ENCODE measurements around the gene SLC25A41.
"Not testable (repeated sequence)": the region's sequence is repeated elsewhere in the genome, so short reads cannot be mapped to it uniquely, and the experiment has no call there.

SLC25A41 gene

GRCh38 chr19:6402837-6403608 lies 30.5 kb downstream of the SLC25A41 start:
- no peak for DNase-seq (ENCODE audit: extremely low spot score)
- ChIA-PET CTCF (no interaction called here), POLR2A (interaction anchor here (1.2 to 2.3 kb wide), 3 partner anchors 10 to 31 kb away, joined by 4 to 8 read pairs (median 6); partner anchors contain the start of genes ALKBH7, GTF2F1 and KHSRP)
- TF ChIP-seq CTBP1 (IDR thresholded peaks at IDR 0.05; ENCODE audit: borderline replicate concordance) (no peak), LEF1 (IDR thresholded peaks at IDR 0.05; ENCODE audit: borderline replicate concordance) (no peak), FOXK2 (IDR thresholded peaks at IDR 0.05) (no peak), SP1 (IDR thresholded peaks at IDR 0.05) (no peak), ZNF384 (IDR thresholded peaks at IDR 0.05) (no peak), PKNOX1 (IDR thresholded peaks at IDR 0.05) (no peak), ELF4 (IDR thresholded peaks at IDR 0.05) (no peak), NFRKB (IDR thresholded peaks at IDR 0.05) (no peak), HDGF (IDR thresholded peaks at IDR 0.05; ENCODE audit: borderline replicate concordance) (no peak), FOXM1 (IDR thresholded peaks at IDR 0.05; ENCODE audit: borderline replicate concordance) (no peak), TARDBP (IDR thresholded peaks at IDR 0.05) (no peak)

- POLR2A ChIA-PET = interaction anchor here (2.3 kb wide), 1 partner anchor 9 kb away, joined by 8 read pairs; the partner anchor contains the start of gene GTF2F1
- CTCF ChIA-PET = no interaction called here
Measured at GRCh38 chr19:6402058-6402457, 31.5 kb downstream of the SLC25A41 start.

GRCh38 chr19:6400062-6400944 lies 33.3 kb downstream of the SLC25A41 start:
- POLR2A ChIA-PET = interaction anchor here (1.3 kb wide), 1 partner anchor 39 kb away, joined by 3 read pairs; the partner anchor contains the start of gene CLPP

More at GRCh38 chr19:6402058-6402457, 31.5 kb downstream of the SLC25A41 start:
- TF ChIP-seq FOXK2 (IDR thresholded peaks at IDR 0.05) = no peak
- no peak for TF ChIP-seq ARNT (IDR thresholded peaks at IDR 0.05)
- TF ChIP-seq LEF1 (IDR thresholded peaks at IDR 0.05; ENCODE audit: borderline replicate concordance) = no peak
- no peak for TF ChIP-seq SP1 (IDR thresholded peaks at IDR 0.05)
- TF ChIP-seq PKNOX1 (IDR thresholded peaks at IDR 0.05) = no peak
- no peak for TF ChIP-seq L3MBTL2 (conservative IDR thresholded peaks at IDR 0.05)
- no peak for TF ChIP-seq NFRKB (IDR thresholded peaks at IDR 0.05)
- no peak for TF ChIP-seq HDGF (IDR thresholded peaks at IDR 0.05; ENCODE audit: borderline replicate concordance)
- no peak for TF ChIP-seq TARDBP (IDR thresholded peaks at IDR 0.05)
- no peak for TF ChIP-seq CTBP1 (IDR thresholded peaks at IDR 0.05; ENCODE audit: borderline replicate concordance)
- no peak for TF ChIP-seq BHLHE40 (IDR thresholded peaks at IDR 0.05; ENCODE audit: borderline replicate concordance)
- no peak for TF ChIP-seq FOXA1 (IDR thresholded peaks at IDR 0.05)
- TF ChIP-seq FOXM1 (IDR thresholded peaks at IDR 0.05; ENCODE audit: borderline replicate concordance) = no peak
- no peak for TF ChIP-seq ELF4 (IDR thresholded peaks at IDR 0.05)
- TF ChIP-seq SUZ12 (IDR thresholded peaks at IDR 0.05) = no peak
- no peak for TF ChIP-seq ZNF384 (IDR thresholded peaks at IDR 0.05)
- DNase-seq (ENCODE audit: extremely low spot score) = no peak

GRCh38 chr19:6396305-6396704 lies 37.3 kb downstream of the SLC25A41 start:
- TF ChIP-seq HDGF (IDR thresholded peaks at IDR 0.05; ENCODE audit: borderline replicate concordance) = no peak
- no peak for TF ChIP-seq PKNOX1 (IDR thresholded peaks at IDR 0.05)
- no peak for TF ChIP-seq BHLHE40 (IDR thresholded peaks at IDR 0.05; ENCODE audit: borderline replicate concordance)
- TF ChIP-seq SP1 (IDR thresholded peaks at IDR 0.05) = no peak
- no peak for TF ChIP-seq TARDBP (IDR thresholded peaks at IDR 0.05)
- TF ChIP-seq ZNF384 (IDR thresholded peaks at IDR 0.05) = no peak
- no peak for TF ChIP-seq NFRKB (IDR thresholded peaks at IDR 0.05)
- ChIA-PET POLR2A (no interaction called here), CTCF (no interaction called here)
- no peak for DNase-seq (ENCODE audit: extremely low spot score)

More at GRCh38 chr19:6400062-6400944, 33.3 kb downstream of the SLC25A41 start:
- DNase-seq (ENCODE audit: extremely low spot score); CTCF ChIA-PET: not testable (repeated sequence)

- ChIA-PET POLR2A (interaction anchor here (3.2 kb wide), 1 partner anchor 21 kb away, joined by 20 read pairs; the partner anchor contains the start of gene ALKBH7), CTCF (no interaction called here)
- TF ChIP-seq L3MBTL2 (conservative IDR thresholded peaks at IDR 0.05) = no peak
- no peak for TF ChIP-seq ELF4 (IDR thresholded peaks at IDR 0.05)
- TF ChIP-seq TARDBP (IDR thresholded peaks at IDR 0.05) = no peak
- TF ChIP-seq SP1 (IDR thresholded peaks at IDR 0.05) = no peak
- TF ChIP-seq FOXA1 (IDR thresholded peaks at IDR 0.05) = no peak
- TF ChIP-seq HDGF (IDR thresholded peaks at IDR 0.05; ENCODE audit: borderline replicate concordance) = no peak
- no peak for TF ChIP-seq FOXM1 (IDR thresholded peaks at IDR 0.05; ENCODE audit: borderline replicate concordance)
- no peak for TF ChIP-seq FOXK2 (IDR thresholded peaks at IDR 0.05)
- DNase-seq (ENCODE audit: extremely low spot score) = no peak
Measured at GRCh38 chr19:6394831-6395230, 38.7 kb downstream of the SLC25A41 start.

- POLR2A ChIA-PET = interaction anchor here (0.8 to 3.2 kb wide), 9 partner anchors 9 to 65 kb away, joined by 3 to 20 read pairs (median 4); partner anchors contain the start of genes ALKBH7, KHSRP and SLC25A23
- no peak for DNase-seq (ENCODE audit: extremely low spot score)
- CTCF ChIA-PET = no interaction called here
- no peak for TF ChIP-seq HDGF (IDR thresholded peaks at IDR 0.05; ENCODE audit: borderline replicate concordance)
- TF ChIP-seq L3MBTL2 (conservative IDR thresholded peaks at IDR 0.05) = 0 out of 2 replicates have a peak, but pooled peaks have one; percentile 15
Measured at GRCh38 chr19:6393983-6394412, 39.6 kb downstream of the SLC25A41 start.
